Stimulated activated CD8-positive, alpha-beta memory T cell treated with anti-CD3 and anti-CD28 coated beads, Interleukin-2, amount 100 ng/mL, for 48 hours (primary cell): ENCODE results near the gene WDR20.
A peak's percentile ranks its signal among the peaks of the same experiment; 100 is the strongest.

ENCODE experiments used
- DNase-seq, 2 donors: peaks; one replicate each; pipeline ENCODE4 v3.0.0-alpha.2; 2020; ENCODE audit warnings: low read depth in 2 of 2

The WDR20 gene

GRCh38 chr14:102219316-102219715 is 79.6 kb downstream of the WDR20 start:
- no peak for DNase-seq

GRCh38 chr14:102220031-102220430 is 80.3 kb downstream of the WDR20 start:
- no peak for DNase-seq

- DNase-seq, result no peak
Measured at GRCh38 chr14:102221026-102221425, 81.3 kb downstream of the WDR20 start.

GRCh38 chr14:102222009-102222575 is 82.4 kb downstream of the WDR20 start:
- DNase-seq, result no peak

GRCh38 chr14:102222751-102223150 is 83.1 kb downstream of the WDR20 start:
- no peak for DNase-seq

GRCh38 chr14:102223682-102224081 is 84.0 kb downstream of the WDR20 start:
- no peak for DNase-seq

- no peak for DNase-seq
Measured at GRCh38 chr14:102225386-102225785, 85.7 kb downstream of the WDR20 start.

GRCh38 chr14:102225936-102226335 is 86.2 kb downstream of the WDR20 start:
- DNase-seq, result no peak

- DNase-seq, result no peak
Measured at GRCh38 chr14:102226356-102227125, 86.8 kb downstream of the WDR20 start.

GRCh38 chr14:102227184-102227964 is 87.7 kb downstream of the WDR20 start:
- DNase-seq, result no peak

GRCh38 chr14:102229071-102229738 is 89.5 kb downstream of the WDR20 start:
- DNase-seq, result no peak

GRCh38 chr14:102229739-102230092 is 90.0 kb downstream of the WDR20 start:
- no peak for DNase-seq

- DNase-seq, result no peak
Measured at GRCh38 chr14:102230481-102231210, 90.9 kb downstream of the WDR20 start.

GRCh38 chr14:102231476-102232347 is 92.0 kb downstream of the WDR20 start:
- DNase-seq, result no peak

GRCh38 chr14:102232348-102232625 is 92.6 kb downstream of the WDR20 start:
- no peak for DNase-seq

- no peak for DNase-seq
Measured at GRCh38 chr14:102233081-102233480, 93.4 kb downstream of the WDR20 start.

GRCh38 chr14:102234331-102235264 is 94.9 kb downstream of the WDR20 start:
- DNase-seq, result no peak

GRCh38 chr14:102235275-102235897 is 95.7 kb downstream of the WDR20 start:
- DNase-seq, result peak; percentile 69 to 76

GRCh38 chr14:102236026-102236425 is 96.3 kb downstream of the WDR20 start:
- no peak for DNase-seq
